DMS153 treated with DMSO at 0.1 percent for 48 hours (cell line): Measurements from ENCODE around the gene ADGRD1.

Experiments
- DNase-seq: peaks from one replicate; lab custom pipeline; 2025; ENCODE audit not compliant: unreplicated experiment; lab: John Stamatoyannopoulos, UW

The ADGRD1 gene

GRCh38 chr12:131142891-131143657 lies 189.4 kb downstream of the ADGRD1 start:
- DNase-seq: no peak

DNA sequence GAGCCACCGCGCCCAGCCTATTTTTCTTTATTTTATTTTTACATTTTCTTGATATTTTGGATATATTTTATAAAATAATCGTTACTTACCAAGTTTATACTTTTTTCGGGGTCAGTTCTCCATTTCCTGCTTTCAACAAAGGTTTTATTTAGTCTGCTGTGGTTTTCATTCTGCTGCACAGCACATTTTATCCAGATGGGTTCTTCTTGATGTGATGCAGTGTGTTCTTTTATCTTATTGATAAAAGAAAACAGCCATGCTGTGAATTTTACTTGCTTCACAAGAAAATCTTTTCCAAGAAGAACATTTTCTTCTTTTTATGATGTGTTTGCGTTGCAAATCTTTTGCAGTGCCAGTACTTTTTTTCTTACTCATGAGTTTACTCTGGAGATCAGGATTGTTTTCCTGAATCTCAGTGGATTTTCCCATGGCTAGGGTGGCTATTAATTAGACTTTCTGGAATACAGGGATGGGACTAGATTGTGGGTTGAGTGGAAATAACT lies 192.5 kb downstream of the ADGRD1 start:
- DNase-seq: no peak

GRCh38 chr12:131147293-131147692 lies 193.6 kb downstream of the ADGRD1 start:
- DNase-seq: no peak

DNA sequence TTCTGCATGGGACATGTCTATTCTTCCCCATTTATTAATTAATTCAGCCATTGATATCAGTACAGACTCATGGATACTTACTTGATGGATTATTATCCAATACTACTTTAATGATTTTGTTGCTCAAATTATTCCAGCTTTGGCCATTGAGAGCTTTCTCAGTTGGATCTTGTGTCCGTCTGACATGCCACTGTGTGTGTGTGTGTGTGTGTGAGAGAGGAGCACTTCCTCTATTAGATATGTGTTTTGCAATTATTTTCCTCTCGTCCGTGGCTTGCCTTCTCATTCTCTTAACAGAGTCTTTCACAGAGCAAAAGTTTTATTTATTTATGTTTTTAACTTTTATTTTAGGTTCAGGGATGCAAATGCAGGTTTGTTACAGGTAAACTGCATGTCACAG lies 194.2 kb downstream of the ADGRD1 start:
- DNase-seq: no peak

GRCh38 chr12:131151558-131152345 lies 198.0 kb downstream of the ADGRD1 start:
- no peak for DNase-seq

GRCh38 chr12:131152587-131152986 lies 198.9 kb downstream of the ADGRD1 start:
- no peak for DNase-seq

DNA sequence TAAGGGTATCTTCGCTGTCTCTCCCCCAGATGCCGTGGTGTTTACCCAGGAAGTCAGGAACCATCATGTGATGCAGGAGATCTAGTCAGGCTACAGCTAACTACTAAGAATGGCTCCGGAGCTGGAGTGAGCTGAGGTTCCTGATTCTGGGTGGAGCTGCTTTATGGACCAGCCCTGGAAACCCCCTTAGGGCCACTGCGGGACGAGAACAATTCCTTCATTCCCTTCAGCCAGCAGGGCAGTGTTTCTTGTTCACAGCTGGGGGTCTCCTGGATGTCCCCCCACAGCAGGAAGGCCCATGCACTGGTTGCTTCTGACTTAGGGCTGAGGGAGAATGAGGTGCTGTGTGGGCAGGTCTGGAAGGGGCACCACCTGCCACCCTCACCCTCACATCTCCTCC lies 199.3 kb downstream of the ADGRD1 start:
- DNase-seq: no peak

DNA sequence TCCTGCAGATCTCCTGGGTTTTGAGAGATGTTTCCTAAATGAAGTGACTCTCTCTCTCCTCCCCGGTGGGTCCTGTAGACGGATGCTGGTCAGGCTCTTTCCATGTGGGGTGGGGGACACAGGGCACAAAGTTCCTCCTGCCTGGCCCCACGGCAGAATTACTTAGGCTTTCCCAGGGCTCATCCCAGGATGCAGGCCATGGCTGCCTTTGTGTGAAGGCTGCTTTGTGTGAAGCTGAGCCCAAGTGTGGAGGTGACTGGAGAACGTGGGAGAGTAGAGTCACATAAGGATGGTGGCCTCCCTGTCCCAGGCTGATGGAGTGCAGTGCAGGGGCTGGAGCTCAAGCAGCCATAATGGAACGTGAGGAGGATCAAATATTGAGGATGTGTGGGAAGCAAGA lies 200.2 kb downstream of the ADGRD1 start:
- no peak for DNase-seq

DNA sequence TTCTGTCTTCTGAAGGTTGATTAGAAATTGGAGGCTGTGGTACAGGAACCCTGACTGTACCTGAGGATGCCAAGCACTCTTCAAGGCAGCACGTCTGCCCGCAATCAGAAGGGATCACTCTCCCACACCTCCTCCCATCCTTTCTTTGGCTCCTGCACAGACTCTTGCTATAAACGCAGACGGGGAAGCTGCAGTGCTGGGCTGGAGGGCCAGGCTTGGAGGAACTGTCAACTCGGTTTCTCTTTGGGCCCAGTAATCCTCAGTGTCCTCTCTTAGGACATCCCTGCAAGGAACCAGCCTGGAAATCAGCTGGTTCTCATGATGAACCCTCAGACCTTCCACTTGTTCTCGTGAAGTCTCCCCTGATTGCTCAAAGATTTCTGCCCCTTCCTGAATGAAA lies 201.4 kb downstream of the ADGRD1 start:
- no peak for DNase-seq

DNA sequence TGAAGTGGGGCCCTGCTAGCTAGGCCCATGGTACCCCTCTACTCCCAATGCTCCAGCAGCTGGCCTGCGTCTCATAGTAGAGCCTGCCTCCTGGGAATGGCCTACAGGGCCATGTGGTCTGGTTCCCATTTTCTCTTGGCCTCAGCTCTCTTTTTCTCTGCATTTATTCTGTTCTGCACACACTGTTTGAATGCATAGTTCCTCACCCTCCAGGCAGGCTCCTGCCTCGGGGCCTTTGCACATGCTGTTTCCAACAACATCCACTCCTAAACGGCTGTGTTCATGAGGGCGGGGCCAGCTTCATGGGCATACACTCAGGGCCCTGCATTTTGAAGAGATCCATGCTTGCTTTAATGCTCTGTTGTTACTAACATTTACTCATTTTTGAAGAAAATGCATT lies 204.0 kb downstream of the ADGRD1 start:
- no peak for DNase-seq

DNA sequence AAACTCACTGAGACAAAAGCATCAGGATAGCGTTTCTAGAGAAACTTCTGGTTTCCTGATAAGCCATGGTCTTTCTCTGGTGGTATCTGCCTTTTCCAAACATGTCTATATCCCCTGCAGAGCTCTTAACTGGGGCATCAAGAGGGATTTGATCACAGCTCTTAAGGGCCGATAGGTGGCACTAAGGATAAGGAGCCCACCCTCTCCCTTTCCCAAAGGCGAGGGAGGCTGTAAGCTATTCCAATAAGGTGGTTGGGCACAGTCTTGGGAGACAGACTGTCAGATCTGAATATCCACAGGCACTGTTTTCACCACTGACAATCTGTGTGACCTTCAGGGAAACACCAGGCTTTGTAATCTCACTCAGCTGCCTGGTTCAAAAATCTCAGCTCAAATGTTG lies 206.0 kb downstream of the ADGRD1 start:
- DNase-seq: no peak

GRCh38 chr12:131162113-131162512 lies 208.4 kb downstream of the ADGRD1 start:
- no peak for DNase-seq

DNA sequence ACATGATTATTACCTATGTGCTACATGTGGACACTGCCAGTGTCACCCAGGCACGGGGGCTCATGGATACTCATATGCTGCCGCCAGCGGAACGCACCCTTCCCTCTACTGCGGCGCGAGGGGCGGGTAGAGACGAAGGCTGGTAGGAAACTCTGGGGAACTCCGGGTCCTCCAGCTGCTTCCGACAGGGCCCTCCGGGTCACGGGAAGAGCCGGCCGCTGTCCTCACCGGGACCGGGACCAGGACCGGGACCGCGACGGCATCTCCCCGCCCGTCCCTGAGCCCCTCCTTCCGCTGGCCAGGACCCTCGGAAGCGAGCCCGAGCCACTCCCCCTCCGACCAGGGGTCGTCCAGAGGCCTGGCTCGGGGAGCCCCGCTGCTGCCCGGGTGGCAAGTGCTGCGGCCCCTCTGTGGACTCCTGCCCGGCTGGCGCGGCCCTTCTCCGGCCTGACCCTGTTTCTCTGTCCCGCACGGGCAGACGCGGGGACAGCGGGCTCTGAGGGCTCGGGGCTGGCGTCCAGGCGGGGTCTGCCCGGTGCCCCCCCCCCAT lies 209.6 kb downstream of the ADGRD1 start:
- no peak for DNase-seq

- no peak for DNase-seq
These were observed 210.6 kb downstream of the ADGRD1 start for GRCh38 chr12:131164096-131164872.

- DNase-seq: no peak
These were observed 213.0 kb downstream of the ADGRD1 start for GRCh38 chr12:131166717-131167116.

- DNase-seq: peak; percentile 6
These were observed 213.6 kb downstream of the ADGRD1 start for GRCh38 chr12:131167334-131167733.

DNA sequence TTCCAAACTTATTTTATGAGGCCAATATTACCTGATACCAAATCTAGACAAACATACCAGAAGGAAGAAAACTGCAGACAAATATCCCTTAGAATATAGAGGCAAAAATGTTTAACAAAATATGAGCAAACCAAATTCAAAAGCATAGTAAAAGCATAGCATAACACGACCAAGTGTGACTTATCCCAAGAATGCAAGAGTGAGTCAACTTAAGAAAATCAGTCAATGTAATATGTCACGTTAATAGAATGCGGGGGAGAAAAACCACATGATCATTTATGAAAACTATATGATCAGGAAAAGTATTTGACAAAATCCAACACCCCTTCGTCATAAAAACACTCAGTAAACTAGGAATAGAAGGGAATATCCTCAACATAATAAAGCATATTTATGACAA lies 217.3 kb downstream of the ADGRD1 start:
- DNase-seq: no peak

GRCh38 chr12:131174901-131175300 lies 221.2 kb downstream of the ADGRD1 start:
- no peak for DNase-seq

- no peak for DNase-seq
These were observed 222.6 kb downstream of the ADGRD1 start for GRCh38 chr12:131176266-131176665.

DNA sequence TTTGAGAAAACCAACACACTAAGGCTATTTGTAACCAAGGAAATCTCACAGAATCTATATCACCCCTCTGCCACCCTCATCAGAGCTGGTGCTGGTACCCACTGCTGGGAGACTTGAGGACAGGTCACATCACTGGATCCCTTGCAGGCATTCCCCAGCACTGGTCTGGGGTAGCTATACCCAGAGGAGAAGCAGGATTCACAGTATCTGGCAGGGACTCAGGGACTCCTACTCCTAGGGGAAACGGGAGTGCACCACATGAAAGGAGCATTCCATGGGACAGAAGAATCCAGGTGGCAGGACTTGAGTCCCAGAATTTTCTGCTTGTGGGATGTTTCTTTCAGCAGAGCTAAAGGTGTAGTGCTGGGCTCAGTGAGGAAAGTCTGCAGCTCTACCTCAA lies 223.2 kb downstream of the ADGRD1 start:
- no peak for DNase-seq

- no peak for DNase-seq
These were observed 223.9 kb downstream of the ADGRD1 start for GRCh38 chr12:131177599-131177998.
